GF-D8 (cell line): ENCODE results near the gene CLIC5.

Experiments
- DNase-seq: peaks from one replicate; lab custom pipeline; 2025; lab: John Stamatoyannopoulos, UW

The CLIC5 gene

GRCh38 chr6:45997875-45998506 lies 17.7 kb downstream of the CLIC5 start:
- no peak for DNase-seq

- no peak for DNase-seq
These were observed 24.5 kb downstream of the CLIC5 start for GRCh38 chr6:45991189-45991588.

- DNase-seq, result no peak
These were observed 25.5 kb downstream of the CLIC5 start for GRCh38 chr6:45990162-45990561.

- no peak for DNase-seq
These were observed 27.0 kb downstream of the CLIC5 start for GRCh38 chr6:45988635-45989034.

GRCh38 chr6:45987856-45988255 lies 27.8 kb downstream of the CLIC5 start:
- DNase-seq, result no peak

- DNase-seq, result no peak
These were observed 28.9 kb downstream of the CLIC5 start for GRCh38 chr6:45986746-45987274.

- DNase-seq, result no peak
These were observed 30.8 kb downstream of the CLIC5 start for GRCh38 chr6:45984788-45985425.

GRCh38 chr6:45984347-45984746 lies 31.3 kb downstream of the CLIC5 start:
- no peak for DNase-seq

- no peak for DNase-seq
These were observed 32.6 kb downstream of the CLIC5 start for GRCh38 chr6:45983062-45983461.

GRCh38 chr6:45982280-45983036 lies 33.2 kb downstream of the CLIC5 start:
- no peak for DNase-seq

- DNase-seq, result no peak
These were observed 34.6 kb downstream of the CLIC5 start for GRCh38 chr6:45981046-45981445.

- no peak for DNase-seq
These were observed 36.3 kb downstream of the CLIC5 start for GRCh38 chr6:45979311-45979710.

- no peak for DNase-seq
These were observed 41.1 kb downstream of the CLIC5 start for GRCh38 chr6:45974596-45974995.

- DNase-seq, result no peak
These were observed 42.7 kb downstream of the CLIC5 start for GRCh38 chr6:45972795-45973503.

GRCh38 chr6:45971287-45971686 lies 44.4 kb downstream of the CLIC5 start:
- DNase-seq, result no peak

GRCh38 chr6:45970326-45970725 lies 45.3 kb downstream of the CLIC5 start:
- no peak for DNase-seq

GRCh38 chr6:45969883-45970282 lies 45.8 kb downstream of the CLIC5 start:
- no peak for DNase-seq

GRCh38 chr6:45969026-45969425 lies 46.6 kb downstream of the CLIC5 start:
- no peak for DNase-seq

- no peak for DNase-seq
These were observed 48.3 kb downstream of the CLIC5 start for GRCh38 chr6:45967363-45967762.

GRCh38 chr6:45966797-45967196 lies 48.9 kb downstream of the CLIC5 start:
- no peak for DNase-seq

GRCh38 chr6:45966340-45966739 lies 49.3 kb downstream of the CLIC5 start:
- no peak for DNase-seq

- DNase-seq, result no peak
These were observed 49.9 kb downstream of the CLIC5 start for GRCh38 chr6:45965792-45966191.
